ENCODE data around the gene AADACL4.

DNA sequence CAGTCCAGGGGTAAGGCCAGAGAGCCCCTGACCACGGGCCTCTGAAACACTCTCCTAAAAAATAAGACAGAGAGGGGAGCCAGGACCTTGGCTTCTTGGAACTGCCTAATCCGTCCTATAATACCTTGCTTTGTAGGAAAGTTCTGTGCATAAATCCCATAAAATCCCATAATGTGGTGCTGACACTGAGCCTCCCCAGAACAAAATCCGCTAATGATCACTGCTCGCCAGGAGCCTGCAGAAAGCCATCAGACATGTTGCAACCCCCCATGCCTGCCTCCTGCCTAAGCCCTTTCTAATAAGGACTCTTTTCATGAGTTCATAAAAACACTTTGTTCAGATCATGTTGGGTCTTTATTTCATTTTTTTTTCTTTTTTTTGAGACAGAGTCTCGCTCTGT, 16.6 kb upstream of the AADACL4 start:
- TF ChIP-seq, protein P1, sequence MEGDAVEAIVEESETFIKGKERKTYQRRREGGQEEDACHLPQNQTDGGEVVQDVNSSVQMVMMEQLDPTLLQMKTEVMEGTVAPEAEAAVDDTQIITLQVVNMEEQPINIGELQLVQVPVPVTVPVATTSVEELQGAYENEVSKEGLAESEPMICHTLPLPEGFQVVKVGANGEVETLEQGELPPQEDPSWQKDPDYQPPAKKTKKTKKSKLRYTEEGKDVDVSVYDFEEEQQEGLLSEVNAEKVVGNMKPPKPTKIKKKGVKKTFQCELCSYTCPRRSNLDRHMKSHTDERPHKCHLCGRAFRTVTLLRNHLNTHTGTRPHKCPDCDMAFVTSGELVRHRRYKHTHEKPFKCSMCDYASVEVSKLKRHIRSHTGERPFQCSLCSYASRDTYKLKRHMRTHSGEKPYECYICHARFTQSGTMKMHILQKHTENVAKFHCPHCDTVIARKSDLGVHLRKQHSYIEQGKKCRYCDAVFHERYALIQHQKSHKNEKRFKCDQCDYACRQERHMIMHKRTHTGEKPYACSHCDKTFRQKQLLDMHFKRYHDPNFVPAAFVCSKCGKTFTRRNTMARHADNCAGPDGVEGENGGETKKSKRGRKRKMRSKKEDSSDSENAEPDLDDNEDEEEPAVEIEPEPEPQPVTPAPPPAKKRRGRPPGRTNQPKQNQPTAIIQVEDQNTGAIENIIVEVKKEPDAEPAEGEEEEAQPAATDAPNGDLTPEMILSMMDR (IDR thresholded peaks at IDR 0.05 in 2 of 3, conservative IDR thresholded peaks at IDR 0.05 in 1 of 3; ENCODE audit: control insufficient read depth in 2 of 3, extremely low read depth in 1 of 3, insufficient read depth in 1 of 3, low read depth in 3 of 3, low read length in 3 of 3), result no peak
- TF ChIP-seq EGR1 (IDR thresholded peaks at IDR 0.05; ENCODE audit: borderline replicate concordance in 1 of 2, low read depth in 2 of 2, low read length in 2 of 2) (no peak), FOS (IDR thresholded peaks at IDR 0.05; ENCODE audit: borderline replicate concordance, extremely low read depth, insufficient read length) (no peak), ZNF274 (IDR thresholded peaks at IDR 0.05; ENCODE audit: insufficient read depth, insufficient read length) (no peak), RAD21 (IDR thresholded peaks at IDR 0.05; ENCODE audit: insufficient read depth, low read depth, low read length) (no peak), MTA3 (IDR thresholded peaks at IDR 0.05; ENCODE audit: borderline replicate concordance, low read length) (no peak), TAF1 (IDR thresholded peaks at IDR 0.05; ENCODE audit: borderline replicate concordance, low read depth, low read length) (no peak), GABPA (IDR thresholded peaks at IDR 0.05; ENCODE audit: low read depth) (no peak)
- TF ChIP-seq, protein P2, sequence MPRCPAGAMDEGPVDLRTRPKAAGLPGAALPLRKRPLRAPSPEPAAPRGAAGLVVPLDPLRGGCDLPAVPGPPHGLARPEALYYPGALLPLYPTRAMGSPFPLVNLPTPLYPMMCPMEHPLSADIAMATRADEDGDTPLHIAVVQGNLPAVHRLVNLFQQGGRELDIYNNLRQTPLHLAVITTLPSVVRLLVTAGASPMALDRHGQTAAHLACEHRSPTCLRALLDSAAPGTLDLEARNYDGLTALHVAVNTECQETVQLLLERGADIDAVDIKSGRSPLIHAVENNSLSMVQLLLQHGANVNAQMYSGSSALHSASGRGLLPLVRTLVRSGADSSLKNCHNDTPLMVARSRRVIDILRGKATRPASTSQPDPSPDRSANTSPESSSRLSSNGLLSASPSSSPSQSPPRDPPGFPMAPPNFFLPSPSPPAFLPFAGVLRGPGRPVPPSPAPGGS (IDR thresholded peaks at IDR 0.05; ENCODE audit: borderline replicate concordance, insufficient read depth, low read depth, low read length, poor library complexity, severe bottlenecking), result no peak
- TF ChIP-seq, protein P3, sequence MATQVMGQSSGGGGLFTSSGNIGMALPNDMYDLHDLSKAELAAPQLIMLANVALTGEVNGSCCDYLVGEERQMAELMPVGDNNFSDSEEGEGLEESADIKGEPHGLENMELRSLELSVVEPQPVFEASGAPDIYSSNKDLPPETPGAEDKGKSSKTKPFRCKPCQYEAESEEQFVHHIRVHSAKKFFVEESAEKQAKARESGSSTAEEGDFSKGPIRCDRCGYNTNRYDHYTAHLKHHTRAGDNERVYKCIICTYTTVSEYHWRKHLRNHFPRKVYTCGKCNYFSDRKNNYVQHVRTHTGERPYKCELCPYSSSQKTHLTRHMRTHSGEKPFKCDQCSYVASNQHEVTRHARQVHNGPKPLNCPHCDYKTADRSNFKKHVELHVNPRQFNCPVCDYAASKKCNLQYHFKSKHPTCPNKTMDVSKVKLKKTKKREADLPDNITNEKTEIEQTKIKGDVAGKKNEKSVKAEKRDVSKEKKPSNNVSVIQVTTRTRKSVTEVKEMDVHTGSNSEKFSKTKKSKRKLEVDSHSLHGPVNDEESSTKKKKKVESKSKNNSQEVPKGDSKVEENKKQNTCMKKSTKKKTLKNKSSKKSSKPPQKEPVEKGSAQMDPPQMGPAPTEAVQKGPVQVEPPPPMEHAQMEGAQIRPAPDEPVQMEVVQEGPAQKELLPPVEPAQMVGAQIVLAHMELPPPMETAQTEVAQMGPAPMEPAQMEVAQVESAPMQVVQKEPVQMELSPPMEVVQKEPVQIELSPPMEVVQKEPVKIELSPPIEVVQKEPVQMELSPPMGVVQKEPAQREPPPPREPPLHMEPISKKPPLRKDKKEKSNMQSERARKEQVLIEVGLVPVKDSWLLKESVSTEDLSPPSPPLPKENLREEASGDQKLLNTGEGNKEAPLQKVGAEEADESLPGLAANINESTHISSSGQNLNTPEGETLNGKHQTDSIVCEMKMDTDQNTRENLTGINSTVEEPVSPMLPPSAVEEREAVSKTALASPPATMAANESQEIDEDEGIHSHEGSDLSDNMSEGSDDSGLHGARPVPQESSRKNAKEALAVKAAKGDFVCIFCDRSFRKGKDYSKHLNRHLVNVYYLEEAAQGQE (IDR thresholded peaks at IDR 0.05; ENCODE audit: low read depth, low read length), result no peak

Measured in GM12878 (cell line).